HepG2 (cell line): Measurements from ENCODE around the gene C16orf89. TPM values are rescaled to one million over a fixed set of nuclear protein-coding genes. Genes with fewer than 3 reads are reported as not detected.
A peak's percentile ranks its signal among the peaks of the same experiment; 100 is the strongest.

Experiments
- ATAC-seq: fragments of 200-7000 bp; cut with Tn5 transposase; 3 replicates; pipeline ENCODE4 v1.9.1; 2020; ENCODE audit warnings: mild to moderate bottlenecking, moderate library complexity
- BruUV-seq: library from RNA; stranded (reverse); fragments of 400-500 nt; replicated peaks from 2 replicates; lab custom pipeline; 2021; lab: Mats Ljungman, UMichigan
- CTCF ChIA-PET: fragments of 300-600 bp; formaldehyde crosslinking; extraction: SDS; loops from one replicate; lab custom pipeline; 2021; ENCODE audit warnings: low total read pairs, inconsistent platforms, low intra/inter-chr PET ratio; lab: Yijun Ruan, JAX
- POLR2A ChIA-PET: fragments of 350-600 bp; sonication (Branson Sonifier 250); formaldehyde crosslinking; loops from one replicate; lab custom pipeline; 2020; ENCODE audit warnings: antibody characterized with exemption, inconsistent platforms; lab: Yijun Ruan, JAX
- DNase-seq: peaks from one replicate; pipeline ENCODE4 v3.0.0-alpha.2; 2015; ENCODE audit warnings: low spot score
- FAIRE-seq: peaks from 3 replicates; lab custom pipeline; 2011; peaks lifted over from hg19 to GRCh38; lab: Jason Lieb, UNC
- H2AFZ ChIP-seq: one replicate; pipeline ENCODE4 v1.6.1; 2011; ENCODE audit warnings: low read length, inconsistent platforms
- H3K27ac ChIP-seq: fragments of 300-600 bp; 3 replicates; pipeline ENCODE4 v1.8.0; 2011; ENCODE audit warnings: mixed run types, mild to moderate bottlenecking, mixed read lengths, low read length, inconsistent platforms; ENCODE audit not compliant: insufficient read depth; ENCODE audit errors: extremely low read length
- H3K27me3 ChIP-seq, 2 experiments: fragments of 200-600 bp in 1 of 2; 2 replicates in 1 of 2; 3 replicates in 1 of 2; pipeline versions ENCODE4 v1.6.0 to v1.8.0; 2011; ENCODE audit warnings: low read length in 2 of 2, mild to moderate bottlenecking in 2 of 2, moderate library complexity in 2 of 2, inconsistent platforms in 1 of 2; ENCODE audit not compliant: insufficient read depth in 2 of 2, control insufficient read depth in 1 of 2
- H3K36me3 ChIP-seq, 2 experiments: fragments of 200-600 bp in 1 of 2; replicated peaks in 1 of 2; 2 replicates in 1 of 2; 3 replicates in 1 of 2; pipeline versions ENCODE4 v1.5.1 to v1.8.0; 2011; ENCODE audit warnings: low read length in 2 of 2, inconsistent platforms in 1 of 2; ENCODE audit not compliant: insufficient read depth in 2 of 2, control insufficient read depth in 1 of 2
- H3K4me1 ChIP-seq: 2 replicates; pipeline ENCODE4 v1.5.1; 2012; ENCODE audit warnings: low read length, inconsistent platforms; ENCODE audit not compliant: insufficient read depth
- H3K4me2 ChIP-seq: 2 replicates; pipeline ENCODE4 v1.6.0; 2011; ENCODE audit warnings: low read depth, low read length, inconsistent platforms
- H3K4me3 ChIP-seq, 3 experiments: fragments of 200-600 bp in 1 of 3; sonication (generic), shearing (Covaris generic) in 1 of 3; replicated peaks in 1 of 3; 2 replicates each; pipeline ENCODE4 v1.5.1; 2011 to 2016; ENCODE audit warnings: low read length in 3 of 3, inconsistent platforms in 2 of 3, low read depth in 2 of 3, mild to moderate bottlenecking in 2 of 3, control low read depth in 1 of 3, mixed read lengths in 1 of 3; ENCODE audit not compliant: insufficient read depth in 1 of 3
- H3K79me2 ChIP-seq: one replicate; pipeline ENCODE4 v1.6.1; 2011; ENCODE audit warnings: low read length, inconsistent platforms; ENCODE audit not compliant: insufficient read depth
- H3K9ac ChIP-seq: 2 replicates; pipeline ENCODE4 v1.6.0; 2011; ENCODE audit warnings: mild to moderate bottlenecking, low read depth, low read length, inconsistent platforms; ENCODE audit not compliant: insufficient read depth
- H3K9me3 ChIP-seq: 2 replicates; pipeline ENCODE4 v1.5.1; 2012; ENCODE audit warnings: mild to moderate bottlenecking, low read length
- H4K20me1 ChIP-seq: 2 replicates; pipeline ENCODE4 v1.6.0; 2011; ENCODE audit warnings: inconsistent platforms, mild to moderate bottlenecking, low read length, moderate library complexity; ENCODE audit not compliant: insufficient read depth
- BORCS8-MEF2B ChIP-seq: sonication (generic); formaldehyde crosslinking; IDR thresholded peaks from 2 replicates; pipeline ENCODE4 v1.8.0; 2022; ENCODE audit warnings: mild to moderate bottlenecking, missing genetic modification reagents
- CENPX ChIP-seq: sonication (generic); formaldehyde crosslinking; IDR thresholded peaks from 2 replicates; pipeline ENCODE4 v1.9.0; 2021; ENCODE audit warnings: mild to moderate bottlenecking, missing genetic modification reagents, moderate library complexity
- POLR2AphosphoS5 ChIP-seq: IDR thresholded peaks from 2 replicates; pipeline ENCODE4 v1.6.1; 2012; ENCODE audit warnings: low read depth, low read length
- POLR2G ChIP-seq: fragments of 200-400 bp; formaldehyde crosslinking; IDR thresholded peaks from 2 replicates; pipeline ENCODE4 v1.6.1; 2018; ENCODE audit warnings: mild to moderate bottlenecking, low read depth, low read length, moderate library complexity
- ZNF678 ChIP-seq: sonication (generic); formaldehyde crosslinking; IDR thresholded peaks from 2 replicates; pipeline ENCODE4 v1.4.0; 2020; ENCODE audit warnings: mild to moderate bottlenecking, missing genetic modification reagents
- WGBS: methylation state at CpG from one replicate; pipeline ENCODE4 v1.1.6; 2017; ENCODE audit warnings: low lambda C conversion rate; 5-methylcytosine and 5-hydroxymethylcytosine counted together
- in situ Hi-C: cut with HindIII; loops from 2 replicates; pipeline ENCODE4 v1.10.0; 2017; ENCODE audit warnings: low pct_unique_long_range_greater_than_20kb; ENCODE audit not compliant: extremely low pct_ligation_motif_present
- intact Hi-C: fragments of 100-400 bp; cut with micrococcal nuclease; formaldehyde crosslinking; loops from one replicate; pipeline ENCODE4 v1.10.0; 2022; ENCODE audit not compliant: unreplicated experiment
- polyA plus RNA-seq, 8 experiments: library from polyadenylated mRNA; depleted of rRNA in 3 of 8; stranded (reverse) in 7 of 8; unstranded in 1 of 8; fragments of >200 nt; fragmentation: Illumina TruSeq in 4 of 8; extraction: Trizol in 4 of 8; gene quantifications; 2 replicates each; pipeline versions ENCODE4 v1.2.1 to v1.2.3, GENCODE V29; 2011 to 2016; ENCODE audit warnings: low read depth in 4 of 8, missing spikeins in 1 of 8, mixed read lengths in 1 of 8; ENCODE audit not compliant: insufficient read depth in 1 of 8
- total RNA-seq, 5 experiments: library from RNA; depleted of rRNA; stranded (reverse); fragments of >200 nt; fragmentation: Illumina TruSeq; extraction: Trizol; gene quantifications; 2 replicates each; pipeline ENCODE4 v1.2.3, GENCODE V29; 2016; ENCODE audit warnings: low read depth in 1 of 5
- TF ChIP-seq, protein P1 (sequence below): sonication (generic); formaldehyde crosslinking; IDR thresholded peaks from 2 replicates; pipeline ENCODE4 v1.5.1; 2020; ENCODE audit warnings: mild to moderate bottlenecking, missing genetic modification reagents, moderate library complexity

Gene C16orf89
- total and polyA plus RNA-seq, 2 of the 13 experiments (the other 11 are each of a cell fraction or from before 2014, with no cell fraction given): 1.9 to 3.4 TPM

DNA sequence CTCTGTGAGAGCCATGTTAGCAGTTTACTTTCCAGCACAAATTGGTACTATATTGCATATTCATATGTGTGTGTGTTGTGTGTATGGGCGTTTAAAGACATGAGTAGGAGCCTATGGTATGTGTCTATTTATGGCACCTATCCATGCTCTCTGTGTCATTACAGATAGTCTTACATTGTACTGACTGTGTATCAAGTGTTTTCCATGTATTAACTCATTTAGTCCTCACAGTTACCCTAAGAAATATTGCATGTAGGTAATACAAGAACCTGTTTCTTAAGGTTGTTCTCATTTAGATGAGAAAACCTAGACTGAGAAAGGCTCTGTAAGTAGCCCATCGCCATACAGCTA, 7.5 kb upstream of the C16orf89 start:
- peak overlapping the region in 1 of 3 experiments; percentile 89; a peak in 1 of 6 replicates for H3K4me3 ChIP-seq
- DNase-seq (no peak), FAIRE-seq (no peak), ATAC-seq (no peak)
- intact Hi-C loops (loop anchor here (5.0 kb wide), 2 partner anchors 36 to 116 kb away; partner anchors contain the start of gene SEC14L5), in situ Hi-C loops (no loop called here)
- no peaks in the 10 kb centered on the region; a peak in 1 of 5 replicates for H3K27me3 ChIP-seq
- 93% methylated on average over 2 of the region's 2 CpGs for WGBS
- H4K20me1 ChIP-seq: no peaks in the 10 kb centered on the region
- BruUV-seq: no TSS peak
- POLR2A ChIA-PET: interaction anchor here (1.4 to 2.2 kb wide), 5 partner anchors 15 to 115 kb away, joined by 3 to 15 read pairs (median 10); partner anchors contain the start of gene SEC14L5
- no peaks in the 10 kb centered on the region for H3K9me3 ChIP-seq
- H3K27ac ChIP-seq: no peak overlapping the region
- peaks cover 26% of the 10 kb centered on the region for H3K79me2 ChIP-seq
- peaks cover 24 to 44% of the 10 kb centered on the region in 2 experiments for H3K36me3 ChIP-seq
- peaks cover 23% of the 10 kb centered on the region for H3K4me1 ChIP-seq
- no peak overlapping the region for H2AFZ ChIP-seq
- CTCF ChIA-PET: no interaction called here
- no peak overlapping the region for H3K9ac ChIP-seq
- peak; percentile 4; the same call in 1 of the 2 replicates for TF ChIP-seq POLR2G
- 0 out of 2 replicates have a peak, but pooled peaks have one; percentile 4 for TF ChIP-seq POLR2AphosphoS5
- TF ChIP-seq, protein P1, sequence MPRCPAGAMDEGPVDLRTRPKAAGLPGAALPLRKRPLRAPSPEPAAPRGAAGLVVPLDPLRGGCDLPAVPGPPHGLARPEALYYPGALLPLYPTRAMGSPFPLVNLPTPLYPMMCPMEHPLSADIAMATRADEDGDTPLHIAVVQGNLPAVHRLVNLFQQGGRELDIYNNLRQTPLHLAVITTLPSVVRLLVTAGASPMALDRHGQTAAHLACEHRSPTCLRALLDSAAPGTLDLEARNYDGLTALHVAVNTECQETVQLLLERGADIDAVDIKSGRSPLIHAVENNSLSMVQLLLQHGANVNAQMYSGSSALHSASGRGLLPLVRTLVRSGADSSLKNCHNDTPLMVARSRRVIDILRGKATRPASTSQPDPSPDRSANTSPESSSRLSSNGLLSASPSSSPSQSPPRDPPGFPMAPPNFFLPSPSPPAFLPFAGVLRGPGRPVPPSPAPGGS: no peak
- H3K4me2 ChIP-seq: peak overlapping the region; percentile 95

DNA sequence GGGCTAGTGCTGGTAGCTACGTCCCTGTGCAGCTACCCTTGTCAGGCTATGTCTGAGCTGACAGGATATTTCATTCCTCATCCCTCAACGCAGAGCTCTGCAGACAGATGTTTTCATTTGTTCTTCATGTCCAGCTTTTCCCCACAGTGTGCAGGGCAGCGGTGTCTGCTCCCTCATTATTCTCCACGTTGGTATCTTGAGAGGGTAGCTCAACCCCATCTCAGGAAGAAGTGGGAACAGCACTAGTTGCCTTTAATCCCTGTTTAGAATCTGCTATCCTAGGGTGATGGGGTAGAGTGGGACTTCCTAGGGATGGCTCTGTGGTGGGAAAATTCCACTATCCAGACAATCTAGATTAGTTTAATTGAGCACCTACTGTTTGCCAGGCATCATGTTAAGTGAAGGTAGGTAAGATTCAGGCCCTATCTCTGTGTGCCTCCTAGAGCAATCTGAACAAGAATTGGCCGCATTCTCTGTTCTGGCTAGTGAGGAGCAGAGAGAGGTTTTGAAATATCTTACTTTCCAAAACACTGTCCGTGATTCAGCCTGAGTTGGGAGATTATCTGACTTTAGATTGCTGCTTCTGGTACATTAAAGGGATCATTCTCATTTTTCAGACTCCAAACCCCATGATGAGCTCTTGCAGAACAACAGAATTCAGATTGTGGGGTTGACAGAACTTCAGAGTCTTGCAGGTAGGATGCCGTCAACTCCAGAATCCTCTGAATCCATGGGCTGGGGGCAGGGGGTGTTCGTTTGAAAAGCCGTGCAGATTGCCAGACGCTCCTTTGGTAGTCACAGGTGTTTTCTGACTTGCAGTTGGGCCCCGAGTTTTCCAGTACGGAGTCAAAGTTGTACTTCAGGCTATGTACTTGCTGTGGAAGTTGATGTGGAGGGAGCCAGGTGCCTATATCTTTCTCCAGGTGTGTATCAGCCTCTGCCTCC, 6.8 kb upstream of the C16orf89 start:
- Histone ChIP-seq H3K4me2 (peak overlapping the region; percentile 95), H3K9me3 (no peaks in the 10 kb centered on the region), H3K27me3 (no peaks in the 10 kb centered on the region; a peak in 1 of 5 replicates), H3K79me2 (peaks cover 26% of the 10 kb centered on the region), H4K20me1 (no peaks in the 10 kb centered on the region), H3K36me3 (peaks cover 22 to 37% of the 10 kb centered on the region in 2 experiments), H3K4me1 (peaks cover 23% of the 10 kb centered on the region), H2AFZ (peak overlapping the region; percentile 4), H3K27ac (peak overlapping the region; percentile 70), H3K4me3 (peak overlapping the region; percentile 79 to 89 (median 82)), H3K9ac (peak overlapping the region; percentile 85)
- FAIRE-seq (no peak), DNase-seq (no peak), ATAC-seq (peak; percentile 21)
- BruUV-seq: no TSS peak
- 59% methylated on average over 12 of the region's 12 CpGs for WGBS
- in situ Hi-C loops (no loop called here), intact Hi-C loops (loop anchor here (5.0 kb wide), 2 partner anchors 35 to 115 kb away; partner anchors contain the start of gene SEC14L5)
- ChIA-PET POLR2A (interaction anchor here (0.7 to 2.2 kb wide), 14 partner anchors 9 to 166 kb away, joined by 3 to 15 read pairs (median 4); partner anchors contain the start of genes NAGPA and SEC14L5), CTCF (no interaction called here)
- TF ChIP-seq BORCS8-MEF2B (CRISPR knock-in tag) (no peak), ZNF678 (CRISPR knock-in tag) (0 out of 2 replicates have a peak, but pooled peaks have one; percentile 55), CENPX (CRISPR knock-in tag) (no peak)
